ENCODE data around the gene TASOR.
"Not testable (repeated sequence)": the region's sequence is repeated elsewhere in the genome, so short reads cannot be mapped to it uniquely, and the experiment has no call there.

- TF ChIP-seq, protein P1, sequence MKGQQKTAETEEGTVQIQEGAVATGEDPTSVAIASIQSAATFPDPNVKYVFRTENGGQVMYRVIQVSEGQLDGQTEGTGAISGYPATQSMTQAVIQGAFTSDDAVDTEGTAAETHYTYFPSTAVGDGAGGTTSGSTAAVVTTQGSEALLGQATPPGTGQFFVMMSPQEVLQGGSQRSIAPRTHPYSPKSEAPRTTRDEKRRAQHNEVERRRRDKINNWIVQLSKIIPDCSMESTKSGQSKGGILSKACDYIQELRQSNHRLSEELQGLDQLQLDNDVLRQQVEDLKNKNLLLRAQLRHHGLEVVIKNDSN (CRISPR knock-in tag; IDR thresholded peaks at IDR 0.05), result not testable (repeated sequence)
- TF ChIP-seq, protein P2, sequence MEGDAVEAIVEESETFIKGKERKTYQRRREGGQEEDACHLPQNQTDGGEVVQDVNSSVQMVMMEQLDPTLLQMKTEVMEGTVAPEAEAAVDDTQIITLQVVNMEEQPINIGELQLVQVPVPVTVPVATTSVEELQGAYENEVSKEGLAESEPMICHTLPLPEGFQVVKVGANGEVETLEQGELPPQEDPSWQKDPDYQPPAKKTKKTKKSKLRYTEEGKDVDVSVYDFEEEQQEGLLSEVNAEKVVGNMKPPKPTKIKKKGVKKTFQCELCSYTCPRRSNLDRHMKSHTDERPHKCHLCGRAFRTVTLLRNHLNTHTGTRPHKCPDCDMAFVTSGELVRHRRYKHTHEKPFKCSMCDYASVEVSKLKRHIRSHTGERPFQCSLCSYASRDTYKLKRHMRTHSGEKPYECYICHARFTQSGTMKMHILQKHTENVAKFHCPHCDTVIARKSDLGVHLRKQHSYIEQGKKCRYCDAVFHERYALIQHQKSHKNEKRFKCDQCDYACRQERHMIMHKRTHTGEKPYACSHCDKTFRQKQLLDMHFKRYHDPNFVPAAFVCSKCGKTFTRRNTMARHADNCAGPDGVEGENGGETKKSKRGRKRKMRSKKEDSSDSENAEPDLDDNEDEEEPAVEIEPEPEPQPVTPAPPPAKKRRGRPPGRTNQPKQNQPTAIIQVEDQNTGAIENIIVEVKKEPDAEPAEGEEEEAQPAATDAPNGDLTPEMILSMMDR (IDR thresholded peaks at IDR 0.05), result not testable (repeated sequence)
- TF ChIP-seq TEAD4 (CRISPR knock-in tag; IDR thresholded peaks at IDR 0.05); SMAD3 (CRISPR knock-in tag; IDR thresholded peaks at IDR 0.05; ENCODE audit: borderline replicate concordance); FOXJ3 (CRISPR knock-in tag; IDR thresholded peaks at IDR 0.05; ENCODE audit: borderline replicate concordance); JUN (CRISPR knock-in tag; IDR thresholded peaks at IDR 0.05): not testable (repeated sequence)
- TF ChIP-seq, protein P3, sequence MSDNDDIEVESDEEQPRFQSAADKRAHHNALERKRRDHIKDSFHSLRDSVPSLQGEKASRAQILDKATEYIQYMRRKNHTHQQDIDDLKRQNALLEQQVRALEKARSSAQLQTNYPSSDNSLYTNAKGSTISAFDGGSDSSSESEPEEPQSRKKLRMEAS (CRISPR knock-in tag; IDR thresholded peaks at IDR 0.05), result not testable (repeated sequence)
Measured at GRCh38 chr3:56692520-56693433, 9.7 kb upstream of the TASOR start.

All from WTC11 (cell line).